Left cardiac atrium (tissue), 4 donors: ENCODE measurements around the gene USP25. TPM values are rescaled to one million over a fixed set of nuclear protein-coding genes. Genes with fewer than 3 reads are reported as not detected.

ENCODE experiments used
- ATAC-seq, 2 donors: fragments of 200-7000 bp; cut with Tn5 transposase; one replicate each; pipeline ENCODE4 v1.9.1; 2020; ENCODE audit warnings: mild to moderate bottlenecking in 2 of 2, moderate library complexity in 2 of 2
- DNase-seq: peaks from one replicate; pipeline ENCODE4 v3.0.0-alpha.2; 2020
- intact Hi-C, 2 donors: fragments of 100-400 bp; cut with DNase I; formaldehyde crosslinking; loops; one replicate each; pipeline versions ENCODE4 v1.14.1 to v1.15.1; 2022 to 2023
- total RNA-seq, 2 donors: library from RNA; stranded (reverse); fragmentation: NEBNext Ultra II Directional; extraction: Animal tissue kit (Norgen Biotek cat#: 25700); gene quantifications; one replicate each; pipeline ENCODE4 v1.2.1, GENCODE V29; 2021
- donor health status: DM: no; HTN: yes; CAD: no.
- donor health status: DM: no; HTN: yes; CAD: no; lungs with severe emphysema.
- donor health status: DM: yes; HTN: yes; CAD: no.
- donor health status: Dilated cardiomyopathy.

USP25 gene
- total RNA-seq, 2 donors from 2014 or later, result 39.4 to 56.8 TPM

- DNase-seq (no peak), ATAC-seq (no peak)
- intact Hi-C loops, result no loop called here
Measured at GRCh38 chr21:15753741-15754140, 24.0 kb downstream of the USP25 start.

DNA sequence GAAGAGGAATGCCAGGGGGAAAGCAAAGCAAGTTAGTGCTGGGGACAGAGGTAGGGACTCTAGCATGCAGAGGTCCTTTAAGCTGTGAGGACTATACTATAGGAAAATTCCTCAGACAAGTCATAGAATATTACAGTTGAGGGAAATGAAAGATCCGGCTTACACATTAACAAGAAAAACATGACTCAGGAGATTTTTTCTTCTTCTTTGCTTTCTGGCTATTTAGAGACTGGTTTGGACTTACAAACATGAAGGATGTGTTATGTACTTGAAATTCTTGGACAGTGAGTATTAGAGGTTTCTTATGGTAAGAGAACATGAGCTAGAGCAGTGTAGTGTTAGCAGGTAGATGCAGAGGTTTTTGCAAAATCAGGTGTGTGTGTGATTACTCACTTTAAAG is 24.9 kb downstream of the USP25 start:
- intact Hi-C loops, result no loop called here
- ATAC-seq (peak in 1 of 2 donors; percentile 55), DNase-seq (no peak)

- DNase-seq (no peak), ATAC-seq (peak in 1 of 2 donors; percentile 22)
- intact Hi-C loops, result no loop called here
Measured at GRCh38 chr21:15755125-15755524, 25.3 kb downstream of the USP25 start.

GRCh38 chr21:15759469-15759868 is 29.7 kb downstream of the USP25 start:
- ATAC-seq, result no peak
- intact Hi-C loops, result no loop called here

GRCh38 chr21:15761507-15762100 is 31.8 kb downstream of the USP25 start:
- no peak for DNase-seq
- intact Hi-C loops, result no loop called here
- no peak for ATAC-seq

More at GRCh38 chr21:15759469-15759868, 29.7 kb downstream of the USP25 start:
- DNase-seq, result no peak

DNA sequence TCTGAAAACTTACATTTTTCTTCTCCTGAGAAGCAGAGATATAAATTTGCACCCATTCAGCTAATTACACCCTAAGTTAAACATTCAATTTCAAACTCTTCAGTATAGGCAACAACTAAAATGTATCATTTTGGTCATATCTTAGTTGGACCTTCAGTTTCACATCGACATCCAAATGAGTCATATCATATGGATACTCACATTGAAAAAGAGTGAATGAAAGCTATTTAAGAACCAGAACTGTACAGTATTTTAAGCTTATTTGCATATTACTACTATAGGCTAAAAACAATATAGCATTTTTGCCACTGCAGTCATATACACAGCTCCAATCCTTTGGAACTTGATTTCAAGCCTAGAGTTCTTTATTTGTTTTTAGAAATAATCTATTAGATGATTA is 33.6 kb downstream of the USP25 start:
- intact Hi-C loops, result no loop called here
- no peak for DNase-seq
- no peak for ATAC-seq

GRCh38 chr21:15764878-15765277 is 35.1 kb downstream of the USP25 start:
- ATAC-seq, result no peak
- no peak for DNase-seq
- intact Hi-C loops, result no loop called here

DNA sequence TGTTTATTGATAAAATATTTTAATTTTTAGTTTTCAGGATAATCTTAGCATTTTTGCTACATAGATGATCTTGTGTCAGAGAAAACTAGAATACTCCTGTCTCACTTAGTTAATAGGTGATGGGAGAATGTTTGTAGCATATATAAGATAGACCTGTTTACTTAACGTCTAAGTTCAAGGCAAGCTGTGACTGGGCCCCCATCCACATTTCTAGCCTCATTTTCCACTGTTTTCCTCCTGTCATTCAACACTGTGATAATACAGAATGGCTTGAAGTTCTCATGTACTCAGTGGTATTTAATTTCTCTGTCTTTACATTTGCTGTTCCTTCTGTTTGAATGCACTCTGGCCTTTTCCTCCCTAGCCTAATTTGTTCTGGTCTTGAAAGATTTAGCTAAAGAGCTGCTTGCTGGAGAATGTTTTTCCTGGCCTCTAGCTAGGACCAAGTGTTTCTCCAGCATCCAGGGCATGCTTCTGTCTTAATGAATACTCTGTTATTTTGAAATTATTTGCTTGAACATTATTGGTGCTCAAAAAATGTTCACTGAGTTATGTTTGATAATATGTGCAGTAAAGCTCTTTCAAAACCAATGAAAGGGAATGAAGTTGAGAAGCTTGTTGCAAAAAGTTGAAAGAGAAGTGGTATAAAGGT is 37.3 kb downstream of the USP25 start:
- no peak for DNase-seq
- ATAC-seq, result peak in 1 of 2 donors; percentile 63
- intact Hi-C loops, result no loop called here

DNA sequence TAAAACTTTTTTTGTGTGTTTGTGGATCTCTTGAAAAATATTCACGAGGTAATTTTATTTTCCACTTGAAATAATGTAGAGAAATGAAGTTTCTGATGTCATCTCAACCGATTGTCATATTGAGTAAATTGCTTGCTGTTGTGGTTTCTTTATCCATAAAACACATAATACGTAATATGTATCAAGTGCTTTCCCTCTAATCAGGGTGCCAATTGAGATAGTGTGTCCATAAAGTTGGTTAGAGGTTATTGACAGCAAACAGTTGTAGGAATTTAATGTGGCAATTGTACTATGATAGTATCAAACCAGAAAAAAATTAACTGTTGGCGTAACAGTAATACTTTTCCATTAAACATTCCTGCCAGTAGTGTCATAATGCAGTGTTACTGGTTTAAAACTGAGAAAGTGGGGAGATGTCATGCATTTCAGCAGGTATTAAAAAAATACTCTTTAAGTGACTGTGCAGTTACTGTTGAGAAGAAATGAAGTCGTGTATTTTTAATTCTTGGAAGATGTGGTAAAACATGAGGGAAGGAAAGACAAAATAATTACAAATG is 38.3 kb downstream of the USP25 start:
- DNase-seq (no peak), ATAC-seq (peak in 1 of 2 donors; percentile 34)
- intact Hi-C loops, result no loop called here

- ATAC-seq (no peak), DNase-seq (no peak)
- intact Hi-C loops, result no loop called here
Measured at GRCh38 chr21:15768853-15769252, 39.1 kb downstream of the USP25 start.

- intact Hi-C loops, result no loop called here
- DNase-seq, result no peak
- no peak for ATAC-seq
Measured at GRCh38 chr21:15771311-15771710, 41.5 kb downstream of the USP25 start.

- DNase-seq (no peak), ATAC-seq (no peak)
- intact Hi-C loops, result no loop called here
Measured at GRCh38 chr21:15772654-15773053, 42.9 kb downstream of the USP25 start.

GRCh38 chr21:15774590-15774989 is 44.8 kb downstream of the USP25 start:
- DNase-seq (no peak), ATAC-seq (no peak)
- intact Hi-C loops, result no loop called here

DNA sequence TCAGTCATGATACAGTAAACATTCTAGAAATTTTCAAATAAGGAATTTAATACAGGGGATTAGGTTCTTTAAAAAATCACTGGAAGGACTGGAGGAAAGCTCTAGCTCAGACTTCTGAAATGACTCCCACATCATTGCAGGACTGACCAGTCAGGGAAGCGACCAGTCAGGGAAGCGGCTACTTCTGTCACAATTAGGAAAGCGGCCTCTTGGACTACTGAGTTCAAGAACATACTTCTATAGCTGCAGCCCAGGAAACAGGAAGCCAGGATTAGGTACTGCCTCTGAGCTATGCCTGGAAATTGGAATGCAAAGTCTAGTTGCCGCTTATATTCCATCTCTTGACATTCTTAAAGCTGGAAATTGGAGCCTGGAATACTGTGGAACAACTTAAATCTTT is 45.5 kb downstream of the USP25 start:
- intact Hi-C loops, result no loop called here
- ATAC-seq (no peak), DNase-seq (no peak)

DNA sequence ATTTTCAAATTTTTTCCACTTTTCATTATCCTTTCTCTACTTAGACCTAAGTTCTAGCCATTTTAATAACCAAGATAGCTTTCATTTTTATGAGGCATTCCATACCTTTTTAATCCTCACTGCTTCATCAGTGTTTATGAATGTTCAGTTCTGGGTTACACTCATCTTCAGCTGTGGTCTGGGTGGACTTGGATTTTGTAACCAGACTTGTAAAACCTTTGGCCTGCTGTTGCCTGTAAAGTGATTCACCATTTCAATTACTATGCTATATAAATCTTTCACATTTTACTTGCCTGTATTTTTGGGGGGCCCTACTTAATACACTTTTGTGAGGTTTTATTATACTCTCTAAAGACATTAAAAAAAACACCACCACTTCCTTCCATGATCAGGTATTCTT is 46.2 kb downstream of the USP25 start:
- DNase-seq (no peak), ATAC-seq (no peak)
- intact Hi-C loops, result no loop called here

DNA sequence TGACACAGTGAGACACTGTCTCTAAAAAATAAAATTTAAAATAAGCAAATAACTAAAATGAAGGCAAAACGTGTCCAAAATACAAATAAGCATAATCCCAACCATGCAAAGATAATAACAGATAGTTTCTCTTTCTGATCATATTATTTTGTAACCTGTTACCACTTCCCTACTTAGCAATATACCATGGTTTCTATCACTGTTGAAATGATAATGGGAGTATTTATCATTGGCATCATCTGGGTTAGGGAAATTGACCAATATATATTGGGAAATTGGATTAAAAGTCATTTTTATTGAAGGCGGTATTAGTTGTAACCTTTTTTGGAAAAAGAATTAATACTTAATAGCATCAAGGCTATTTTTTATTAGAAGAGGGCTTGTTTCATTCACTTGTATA is 47.0 kb downstream of the USP25 start:
- ATAC-seq (no peak), DNase-seq (no peak)
- intact Hi-C loops, result no loop called here

DNA sequence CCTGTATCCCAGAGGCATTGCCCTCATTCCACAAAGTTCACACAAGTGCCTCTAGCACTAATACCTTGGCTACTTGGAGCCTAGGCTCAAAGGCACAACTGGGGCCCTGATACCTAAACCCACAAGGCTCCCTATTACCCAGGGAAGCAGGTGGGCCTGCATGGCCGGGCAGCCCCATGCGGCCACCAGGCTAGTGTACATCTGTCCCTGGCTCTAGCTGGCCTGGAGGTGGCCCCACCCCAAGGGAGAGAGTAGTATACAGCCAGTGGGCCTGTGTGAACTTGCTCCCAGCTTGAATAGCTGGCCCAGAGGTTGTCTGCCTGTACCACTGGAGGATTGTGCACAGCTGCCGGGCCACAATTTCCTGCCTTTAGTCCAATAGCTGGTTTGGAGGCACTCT is 52.2 kb downstream of the USP25 start:
- intact Hi-C loops, result no loop called here
- no peak for ATAC-seq
- DNase-seq, result no peak

- ATAC-seq (no peak), DNase-seq (no peak)
- intact Hi-C loops, result no loop called here
Measured at GRCh38 chr21:15788847-15789523, 59.2 kb downstream of the USP25 start.

- no peak for DNase-seq
- intact Hi-C loops, result no loop called here
- ATAC-seq, result no peak
Measured at GRCh38 chr21:15793109-15793508, 63.3 kb downstream of the USP25 start.

DNA sequence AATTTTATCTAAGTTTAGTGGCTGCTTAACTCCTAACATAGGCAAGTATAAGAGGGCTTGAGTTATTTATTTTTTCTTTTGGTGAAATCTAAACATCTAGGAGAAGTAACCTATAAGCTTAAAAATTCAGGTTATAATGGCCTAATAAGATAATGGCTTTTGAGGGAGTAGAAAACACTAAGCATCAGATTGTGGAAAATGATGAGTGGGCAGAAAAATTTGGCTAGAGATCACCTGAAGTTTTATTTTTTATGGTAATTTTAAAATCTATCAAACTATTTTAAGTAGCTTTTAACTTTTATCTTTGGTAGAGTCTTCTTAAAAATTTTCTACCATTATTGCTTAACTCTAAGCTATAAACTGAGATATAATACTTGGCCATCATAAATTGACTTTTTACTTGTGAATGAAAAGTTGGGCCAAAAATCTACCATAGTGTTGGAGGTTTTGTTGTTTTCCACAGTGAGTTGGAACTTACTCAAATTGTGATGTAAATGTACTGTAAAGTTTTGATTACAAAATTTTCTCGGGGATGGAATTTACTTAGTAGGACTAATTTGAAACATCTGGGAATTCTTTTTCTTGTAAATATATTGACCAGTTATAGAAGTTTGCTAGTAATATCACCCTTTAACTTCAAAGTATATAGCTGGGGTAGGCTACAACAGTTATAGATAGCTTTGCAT is 63.9 kb downstream of the USP25 start:
- DNase-seq (no peak), ATAC-seq (no peak)
- intact Hi-C loops, result no loop called here
